C4-2B (cell line): ENCODE data around the gene CATSPER4.

Experiments used
- H3K27ac ChIP-seq: fragments of 450-650 bp; 2 replicates; pipeline ENCODE4 v1.5.1; 2017
- ZFX ChIP-seq: fragments of 450-650 bp; IDR thresholded peaks from 2 replicates; pipeline ENCODE4 v1.6.1; 2017
- TF ChIP-seq, protein P1 (sequence below): fragments of 450-650 bp; conservative IDR thresholded peaks from 2 replicates; pipeline ENCODE4 v1.5.1; 2017; ENCODE audit warnings: mild to moderate bottlenecking

Gene CATSPER4

DNA sequence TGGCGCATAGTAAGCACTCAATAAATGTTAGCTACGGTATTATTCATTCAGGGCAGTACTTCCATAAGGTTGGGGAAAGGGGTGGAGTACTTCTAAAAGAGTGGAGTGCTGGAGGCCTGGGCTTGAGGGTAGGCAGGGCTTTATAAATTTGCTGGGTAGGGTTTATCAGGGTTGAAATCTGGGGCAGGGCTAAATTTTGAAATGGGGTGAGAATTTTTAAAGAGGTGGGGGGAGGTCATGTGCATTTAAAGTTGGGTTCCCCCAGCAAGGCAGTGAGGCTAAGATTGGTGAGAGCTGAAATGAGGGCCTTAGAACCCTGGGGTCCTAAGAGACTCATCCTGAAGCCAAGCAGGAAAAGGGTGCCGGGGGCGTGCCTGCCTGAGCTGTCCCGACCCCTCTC is 10.0 kb downstream of the CATSPER4 start:
- no peak overlapping the region for H3K27ac ChIP-seq
- TF ChIP-seq, protein P1, sequence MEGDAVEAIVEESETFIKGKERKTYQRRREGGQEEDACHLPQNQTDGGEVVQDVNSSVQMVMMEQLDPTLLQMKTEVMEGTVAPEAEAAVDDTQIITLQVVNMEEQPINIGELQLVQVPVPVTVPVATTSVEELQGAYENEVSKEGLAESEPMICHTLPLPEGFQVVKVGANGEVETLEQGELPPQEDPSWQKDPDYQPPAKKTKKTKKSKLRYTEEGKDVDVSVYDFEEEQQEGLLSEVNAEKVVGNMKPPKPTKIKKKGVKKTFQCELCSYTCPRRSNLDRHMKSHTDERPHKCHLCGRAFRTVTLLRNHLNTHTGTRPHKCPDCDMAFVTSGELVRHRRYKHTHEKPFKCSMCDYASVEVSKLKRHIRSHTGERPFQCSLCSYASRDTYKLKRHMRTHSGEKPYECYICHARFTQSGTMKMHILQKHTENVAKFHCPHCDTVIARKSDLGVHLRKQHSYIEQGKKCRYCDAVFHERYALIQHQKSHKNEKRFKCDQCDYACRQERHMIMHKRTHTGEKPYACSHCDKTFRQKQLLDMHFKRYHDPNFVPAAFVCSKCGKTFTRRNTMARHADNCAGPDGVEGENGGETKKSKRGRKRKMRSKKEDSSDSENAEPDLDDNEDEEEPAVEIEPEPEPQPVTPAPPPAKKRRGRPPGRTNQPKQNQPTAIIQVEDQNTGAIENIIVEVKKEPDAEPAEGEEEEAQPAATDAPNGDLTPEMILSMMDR, result no peak
- no peak for TF ChIP-seq ZFX

DNA sequence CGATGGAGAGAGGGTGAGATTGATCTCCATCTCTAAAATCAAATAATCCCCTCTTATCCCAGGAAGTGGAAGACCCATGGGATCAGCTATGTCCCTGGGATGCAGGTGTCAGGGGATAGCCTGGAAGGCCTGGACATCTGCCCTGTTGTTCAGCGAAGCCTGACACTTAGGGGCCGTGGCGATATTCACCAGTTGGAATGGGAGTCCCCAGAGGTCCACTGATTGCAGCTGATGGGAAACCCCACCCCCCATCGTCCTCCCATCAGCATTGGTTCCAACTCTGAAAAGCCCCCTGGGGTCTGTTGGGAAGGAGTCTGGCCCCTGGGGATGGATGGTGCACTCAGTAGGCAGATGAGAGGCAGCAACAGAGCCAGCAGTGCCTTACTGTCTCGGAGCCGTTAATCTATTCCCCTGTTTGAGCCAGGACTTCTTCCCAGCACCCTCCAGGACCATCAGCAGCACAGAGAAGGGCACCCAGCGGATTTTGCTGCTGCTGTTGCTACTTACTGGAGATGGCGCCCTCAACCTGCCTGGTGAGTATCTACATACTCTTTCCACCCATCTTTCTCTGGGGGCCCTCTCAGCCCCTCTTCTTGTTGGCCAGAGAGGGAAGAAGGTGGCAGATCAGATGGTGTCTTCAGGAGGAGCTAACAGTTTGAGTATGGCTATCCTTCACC is 13.4 kb downstream of the CATSPER4 start:
- TF ChIP-seq ZFX, result no peak
- TF ChIP-seq, protein P1, result no peak

DNA sequence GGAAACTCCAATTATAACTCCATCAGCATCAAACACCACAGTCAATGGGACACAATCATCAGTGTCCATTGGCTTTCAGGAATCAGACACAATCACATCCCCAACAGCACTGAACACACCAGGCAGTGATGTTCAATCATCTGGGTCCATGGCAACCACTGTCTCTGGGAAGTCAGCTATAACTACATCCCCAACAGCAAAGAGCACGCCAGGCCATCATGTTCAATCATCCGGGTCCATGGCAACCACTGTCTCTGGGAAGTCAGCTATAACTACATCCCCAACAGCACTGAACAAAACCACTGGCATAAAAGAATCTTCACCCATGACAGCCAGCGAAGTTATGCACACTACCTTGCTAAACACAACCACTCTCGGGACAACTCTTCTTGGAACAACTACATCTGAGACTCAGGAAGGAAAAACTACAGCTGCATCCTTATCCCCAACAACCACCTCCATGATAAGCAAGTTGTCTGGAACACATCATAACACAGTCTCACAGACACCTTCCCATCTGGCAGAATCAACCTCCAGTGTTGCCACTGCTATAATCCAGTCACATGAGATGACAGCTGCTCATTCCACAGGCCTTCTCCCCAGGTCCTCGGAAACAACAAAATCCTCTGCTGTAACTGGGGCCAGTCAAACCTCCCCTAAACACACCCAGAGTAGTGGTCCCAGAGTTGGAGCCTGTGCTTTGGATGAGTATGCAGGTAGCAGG is 19.9 kb downstream of the CATSPER4 start:
- no peak for TF ChIP-seq ZFX
- TF ChIP-seq, protein P1, result no peak

More for the DNA sequence above, 13.4 kb downstream of the CATSPER4 start:
- no peak overlapping the region for H3K27ac ChIP-seq

DNA sequence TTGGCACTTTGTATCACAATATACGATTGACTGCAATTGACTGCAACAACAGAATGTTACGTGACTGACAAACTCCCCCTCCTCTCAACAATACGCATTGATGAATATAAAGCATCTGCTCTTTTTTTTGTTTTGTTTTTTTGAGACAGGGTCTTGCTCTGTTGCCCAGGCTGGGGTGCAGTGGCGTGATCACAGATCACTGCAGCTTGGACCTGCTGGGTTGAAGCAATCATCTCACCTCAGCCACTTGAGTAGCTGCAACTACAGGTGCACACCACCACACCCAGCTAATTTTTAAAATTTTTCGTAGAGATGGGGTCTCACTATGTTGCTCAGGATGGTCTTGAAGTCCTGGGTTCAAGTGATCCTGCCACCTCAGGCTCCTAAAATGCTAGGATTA is 22.3 kb downstream of the CATSPER4 start:
- TF ChIP-seq ZFX, result no peak
- TF ChIP-seq, protein P1, result no peak
- H3K27ac ChIP-seq, result no peak overlapping the region

More for the DNA sequence above, 19.9 kb downstream of the CATSPER4 start:
- no peak overlapping the region for H3K27ac ChIP-seq

DNA sequence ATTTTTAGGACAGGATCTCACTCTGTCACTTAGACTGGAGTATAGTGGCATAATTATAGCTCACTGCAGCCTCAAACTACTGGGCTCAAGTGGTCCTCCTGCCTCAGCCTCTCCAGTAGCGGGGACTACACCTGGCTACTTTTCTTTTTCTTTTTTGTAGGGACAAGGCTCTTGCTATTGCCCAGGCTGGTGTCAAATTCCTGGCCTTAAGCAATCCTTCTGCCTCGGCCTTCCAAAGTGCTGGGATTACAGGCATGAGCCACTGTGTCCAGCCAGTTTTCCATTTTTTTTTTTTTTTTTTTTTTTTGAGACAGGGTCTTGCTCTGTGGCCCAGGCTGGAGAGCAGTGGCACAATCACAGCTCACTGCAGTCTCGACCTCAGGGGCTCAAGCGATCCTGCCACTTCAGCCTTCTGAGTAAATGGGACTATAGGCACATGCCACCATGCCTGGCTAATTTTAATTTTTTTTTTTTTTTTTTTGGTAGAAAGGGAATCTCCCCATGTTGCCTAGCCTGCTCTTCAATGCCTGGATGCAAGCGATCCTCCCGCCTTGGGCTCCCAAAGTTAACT is 23.0 kb downstream of the CATSPER4 start:
- H3K27ac ChIP-seq, result no peak overlapping the region
- TF ChIP-seq, protein P1, result no peak
- TF ChIP-seq ZFX, result no peak

DNA sequence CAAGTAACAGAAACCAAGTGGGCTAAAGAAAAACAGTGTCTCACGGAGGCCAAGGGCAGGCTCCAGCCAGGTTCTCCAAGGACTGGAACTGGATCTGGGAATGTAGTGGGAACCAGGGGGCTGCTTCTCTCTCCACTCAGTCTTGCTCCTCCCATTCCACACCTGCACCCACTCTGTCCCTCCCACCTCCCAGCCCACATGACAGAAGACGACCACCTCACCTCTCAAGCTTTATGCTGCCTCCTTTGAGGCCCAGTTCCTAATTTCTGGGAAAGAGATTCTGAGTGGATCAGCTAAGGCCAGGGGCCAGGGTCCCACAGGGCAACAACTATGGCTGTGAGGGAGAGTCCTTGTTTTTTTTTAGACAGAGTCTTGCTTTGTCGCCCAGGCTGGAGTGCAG is 24.8 kb downstream of the CATSPER4 start:
- H3K27ac ChIP-seq, result no peak overlapping the region
- TF ChIP-seq ZFX, result no peak

DNA sequence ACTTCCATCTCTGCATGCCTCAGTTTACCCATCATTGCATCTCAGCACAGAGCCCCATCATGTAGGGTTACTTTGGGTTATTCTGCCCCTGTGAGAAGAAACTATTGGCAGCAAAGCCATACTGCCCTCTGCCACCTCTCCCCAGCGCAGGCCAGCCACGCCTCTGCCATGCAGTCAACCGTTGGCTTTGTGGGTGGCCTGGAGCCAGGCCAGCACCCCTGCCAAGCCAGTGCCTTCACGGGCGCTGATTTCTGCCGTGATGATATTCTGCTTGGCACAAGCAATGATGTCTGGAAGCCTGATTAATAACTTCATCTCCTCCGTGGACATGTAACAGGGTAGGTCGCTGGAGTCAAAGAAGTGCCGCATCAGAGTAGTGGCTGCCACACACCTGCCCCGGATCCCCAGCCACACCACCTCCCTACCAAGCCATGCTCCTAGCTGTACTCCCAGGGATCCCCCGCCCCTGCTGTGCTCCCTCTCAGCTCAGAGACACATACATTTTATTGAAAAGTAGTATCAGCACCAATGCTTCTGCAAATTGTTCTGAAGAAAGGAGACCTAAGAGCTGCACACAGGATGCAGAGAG is 28.6 kb downstream of the CATSPER4 start:
- no peak overlapping the region for H3K27ac ChIP-seq
- TF ChIP-seq, protein P1, result no peak
- no peak for TF ChIP-seq ZFX
